T-helper 1 cell treated with Interleukin-12 subunit alpha and Interleukin-12 subunit beta and Interleukin-4 antibody, amounts not matched to agents 30 ng/mL and 1 ng/mL, for 36 hours (primary cell): Measurements from ENCODE around the gene HEYL. TPM values are rescaled to one million over a fixed set of nuclear protein-coding genes. Genes with fewer than 3 reads are reported as not detected.

Experiments used
- intact Hi-C: fragments of 100-400 bp; cut with micrococcal nuclease; formaldehyde crosslinking; loops from one replicate; pipeline ENCODE4 v1.15.1; 2024
- total RNA-seq: library from RNA; stranded (reverse); gene quantifications from 2 replicates; pipeline ENCODE4 v1.2.3, GENCODE V29; 2022

HEYL gene
- not detected in 2 replicates for total RNA-seq

DNA sequence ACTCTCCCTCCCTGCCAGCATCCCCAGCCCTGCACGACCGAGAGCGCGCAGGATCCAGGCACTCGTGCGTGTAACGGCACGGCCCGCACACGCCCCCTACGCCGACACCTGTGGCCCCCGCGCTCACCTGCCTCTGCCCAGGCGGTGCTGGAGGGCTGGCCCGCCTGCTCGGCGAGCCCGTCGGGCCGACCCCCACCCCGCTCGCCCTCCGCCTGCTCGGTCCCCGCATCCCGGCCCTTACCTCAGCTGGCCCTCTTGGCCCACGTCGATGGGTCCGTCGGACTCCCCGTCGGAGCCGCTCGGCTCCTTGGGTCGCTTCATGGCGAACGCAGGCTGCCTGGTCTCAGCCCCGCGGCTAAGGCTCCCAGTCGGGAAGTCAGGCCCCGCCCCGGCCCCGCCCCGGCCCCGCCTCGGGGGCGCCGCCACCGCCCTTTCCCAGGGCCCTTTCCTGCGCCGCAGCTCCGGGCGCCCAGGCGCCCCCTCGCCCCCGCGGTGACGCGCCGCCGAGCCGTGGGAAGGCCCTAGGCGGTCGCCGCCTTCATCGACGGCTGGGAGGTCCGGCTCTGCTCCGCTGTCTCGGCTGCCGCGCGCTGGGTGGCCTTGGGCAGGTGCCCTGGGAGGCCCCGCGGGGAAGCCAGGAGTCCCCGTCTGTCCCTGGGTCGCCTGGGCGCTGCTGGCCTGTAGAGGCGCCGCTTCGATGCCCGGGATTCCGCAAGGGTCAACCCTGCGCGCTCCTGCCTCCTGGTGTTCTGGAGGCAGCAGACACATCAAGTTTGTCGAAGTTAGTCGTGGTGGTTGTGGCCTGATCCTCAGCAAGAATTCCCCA lies at the start of gene HEYL:
TSS of gene HEYL (minus strand) at position 339 of the 826 bp plus-strand sequence. CDS start at position 321, 18 bp downstream.
- intact Hi-C loops, result loop anchor here (1.0 kb wide), 1 partner anchor 14 kb away; no protein-coding TSS in a partner anchor

DNA sequence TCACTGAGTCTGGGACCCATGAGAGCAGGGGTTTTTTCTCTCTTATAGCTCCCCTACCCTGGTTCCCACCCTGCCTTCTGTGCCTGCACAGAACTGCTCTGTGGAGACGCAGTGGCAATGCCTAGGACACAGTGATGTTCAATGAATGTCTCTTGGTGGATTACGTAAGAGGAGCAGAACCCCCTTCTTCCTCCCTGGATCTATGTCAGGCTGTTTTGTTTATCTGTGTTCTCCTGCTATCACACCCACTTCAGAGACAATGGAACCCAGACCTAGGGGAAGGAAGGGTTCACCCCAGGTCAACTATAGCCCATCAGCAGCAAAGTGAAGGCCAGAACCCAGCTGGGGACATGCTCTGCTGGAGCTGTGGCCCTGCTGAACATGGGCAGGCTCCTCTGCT lies 49.8 kb upstream of the HEYL start:
- intact Hi-C loops, result no loop called here

DNA sequence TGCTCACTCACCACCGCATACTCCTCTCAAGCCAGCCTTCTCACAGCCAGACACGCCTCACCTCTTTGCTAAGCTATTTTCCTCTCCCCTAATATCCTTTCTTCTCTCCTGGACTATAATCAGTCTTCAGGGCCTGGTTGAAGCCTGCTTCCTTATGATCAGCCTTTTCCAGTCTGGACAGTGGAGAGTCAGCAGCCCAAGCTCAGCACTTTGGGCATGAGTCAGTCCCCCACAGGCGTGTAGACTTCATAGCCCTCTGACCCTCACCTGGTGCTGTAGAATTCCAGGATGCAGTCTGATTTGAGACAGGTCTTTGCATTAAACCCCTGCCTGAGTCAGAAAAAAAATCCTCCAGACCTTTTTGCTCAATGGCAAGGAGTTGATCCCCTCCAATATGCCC lies 49.3 kb upstream of the HEYL start:
- intact Hi-C loops, result no loop called here

DNA sequence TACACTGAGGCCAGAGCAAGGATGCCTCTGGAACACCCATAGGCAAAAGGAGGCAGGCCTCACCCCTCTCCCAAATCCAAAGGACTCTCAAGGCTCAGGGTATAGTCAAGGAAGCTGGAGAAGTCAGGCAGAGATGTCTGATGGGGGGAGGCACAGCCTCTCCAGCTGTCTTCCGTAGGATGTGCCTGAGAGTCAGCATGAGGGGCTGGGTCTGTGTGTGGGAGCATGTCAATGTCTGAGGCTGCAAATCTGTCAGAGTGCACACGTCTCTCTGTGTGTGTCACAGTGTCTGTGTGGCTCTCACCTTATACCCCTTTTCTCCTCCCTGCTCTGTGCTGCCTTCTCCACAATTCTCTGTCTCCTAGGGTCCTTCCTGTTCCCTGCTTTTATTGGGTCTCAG lies 47.8 kb upstream of the HEYL start:
- intact Hi-C loops, result no loop called here

DNA sequence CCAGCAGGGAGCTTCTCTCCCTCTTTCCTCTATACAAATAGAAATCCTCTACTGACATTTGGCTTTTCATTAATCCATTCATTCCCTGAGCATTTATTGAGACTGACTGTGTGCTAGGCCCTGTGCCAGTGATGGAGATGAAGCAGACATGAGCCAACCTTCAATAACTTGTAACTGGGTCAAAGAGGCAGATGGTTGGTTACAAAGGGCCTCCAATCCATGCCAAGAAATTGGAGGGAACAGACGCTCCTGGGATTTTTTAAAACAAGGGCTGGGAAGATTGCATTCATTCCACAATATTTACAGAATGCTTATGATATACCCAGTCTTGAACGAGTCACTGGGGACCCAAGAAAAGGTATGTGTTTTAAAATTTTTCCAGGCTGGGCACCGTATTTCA lies 45.6 kb upstream of the HEYL start:
- intact Hi-C loops, result no loop called here

DNA sequence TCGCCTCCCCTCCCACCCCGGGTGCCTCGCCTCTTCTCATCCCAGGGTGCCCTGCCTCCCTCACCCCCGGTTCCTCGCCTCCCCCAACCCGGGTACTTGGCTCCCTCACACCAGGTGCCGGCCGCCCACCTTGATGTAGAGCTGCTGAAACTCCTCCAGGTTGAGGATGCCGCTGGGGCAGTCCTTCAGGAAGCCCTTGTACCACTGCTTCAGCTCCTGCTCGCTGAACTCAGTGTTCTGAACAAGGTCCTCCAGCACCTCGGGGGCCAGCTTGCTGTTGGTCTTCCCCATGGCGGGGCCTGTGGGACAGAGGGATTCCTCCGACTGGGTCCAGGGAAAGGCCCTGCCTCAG lies 44.8 kb upstream of the HEYL start:
- intact Hi-C loops, result no loop called here

DNA sequence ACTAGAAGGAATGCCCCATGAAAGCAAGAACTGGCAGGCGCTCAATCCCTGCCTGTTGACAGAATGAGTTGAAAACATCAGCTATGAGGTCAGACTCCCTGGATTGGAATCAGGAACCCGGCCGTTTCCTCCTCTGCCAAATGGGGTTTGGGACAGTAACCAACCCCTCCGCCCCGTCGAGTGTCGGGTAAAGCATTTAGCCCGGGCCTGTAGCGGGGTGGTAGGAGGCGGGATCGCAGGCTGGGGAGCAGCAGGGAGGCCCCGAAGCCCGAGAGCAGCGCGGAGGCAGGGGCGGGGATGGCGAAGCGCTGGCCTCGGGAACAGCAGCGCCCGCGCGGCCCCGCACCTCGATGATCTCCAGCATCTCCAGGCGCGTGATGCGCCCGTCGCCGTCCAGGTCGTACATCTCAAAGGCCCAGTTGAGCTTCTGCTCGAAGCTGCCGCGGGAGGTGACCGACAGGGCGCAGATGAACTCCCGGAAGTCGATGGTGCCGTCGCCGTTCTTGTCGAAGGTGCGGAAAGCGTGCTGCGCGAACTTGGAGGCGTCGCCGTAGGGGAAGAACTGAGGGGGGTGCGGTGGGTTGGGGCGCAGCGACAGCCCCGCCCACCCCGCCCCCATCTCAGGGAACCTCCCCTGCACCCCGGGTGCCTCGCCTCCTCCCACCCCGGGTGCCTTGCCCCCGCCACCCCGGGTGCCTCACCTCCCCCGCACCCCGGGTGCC lies 44.3 kb upstream of the HEYL start:
- intact Hi-C loops, result no loop called here

DNA sequence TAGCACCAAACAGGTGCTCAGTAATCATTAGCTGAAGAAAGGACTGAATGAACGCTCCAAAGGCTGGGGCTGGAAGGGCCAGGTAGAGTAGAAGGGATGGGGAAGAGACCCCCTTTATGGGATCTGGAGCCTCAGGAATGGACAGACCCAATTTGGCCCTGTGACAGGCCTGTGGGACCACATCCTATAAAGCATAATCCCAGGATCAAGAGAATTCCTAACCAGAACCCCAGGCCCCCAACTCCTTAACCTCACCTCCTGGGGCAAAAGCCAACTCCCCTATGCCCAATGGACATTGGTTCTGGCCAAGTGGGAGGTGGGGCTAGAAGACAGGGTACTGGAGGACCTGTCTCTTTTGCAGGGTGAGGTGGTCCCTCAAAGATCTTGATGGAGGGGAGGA lies 42.6 kb upstream of the HEYL start:
- intact Hi-C loops, result no loop called here

DNA sequence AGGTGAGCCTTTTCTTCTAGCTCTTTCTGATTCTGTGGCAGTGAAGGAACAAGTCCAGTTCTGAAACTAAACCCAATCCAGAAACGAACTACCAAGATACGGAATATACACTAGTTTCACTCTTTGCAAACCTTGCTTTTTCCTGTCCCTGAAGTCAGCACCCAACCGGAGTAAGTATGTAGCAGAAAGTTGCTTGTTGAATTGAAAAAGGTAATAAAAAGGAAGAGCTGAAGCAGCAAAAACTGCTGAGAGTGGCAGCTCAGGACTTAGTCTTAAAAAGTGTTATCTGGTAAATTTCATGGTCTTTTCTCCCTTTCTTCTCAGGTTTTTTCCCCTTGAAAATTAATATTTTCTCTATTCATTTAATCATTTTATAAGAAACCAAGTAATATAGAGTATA lies 41.9 kb upstream of the HEYL start:
- intact Hi-C loops, result no loop called here

DNA sequence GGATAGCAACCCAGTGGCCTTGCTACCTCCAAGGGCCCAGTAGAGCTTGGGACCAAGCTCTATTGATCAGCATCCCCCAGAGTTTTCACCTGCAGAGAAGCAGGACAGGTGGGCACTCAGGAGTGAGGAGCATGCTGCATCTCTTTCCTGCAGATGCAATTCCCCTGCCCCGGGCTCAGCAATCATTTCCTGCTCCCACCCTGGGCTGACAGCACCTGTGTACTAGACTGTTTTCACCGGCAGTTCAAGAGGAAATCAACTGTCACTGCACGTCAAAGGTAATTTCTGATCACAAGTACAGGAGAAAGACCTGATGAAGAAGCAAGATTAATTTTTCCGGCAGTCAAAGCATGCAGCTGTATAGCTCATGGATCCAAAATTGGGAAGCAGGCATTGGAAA lies 41.3 kb upstream of the HEYL start:
- intact Hi-C loops, result no loop called here

DNA sequence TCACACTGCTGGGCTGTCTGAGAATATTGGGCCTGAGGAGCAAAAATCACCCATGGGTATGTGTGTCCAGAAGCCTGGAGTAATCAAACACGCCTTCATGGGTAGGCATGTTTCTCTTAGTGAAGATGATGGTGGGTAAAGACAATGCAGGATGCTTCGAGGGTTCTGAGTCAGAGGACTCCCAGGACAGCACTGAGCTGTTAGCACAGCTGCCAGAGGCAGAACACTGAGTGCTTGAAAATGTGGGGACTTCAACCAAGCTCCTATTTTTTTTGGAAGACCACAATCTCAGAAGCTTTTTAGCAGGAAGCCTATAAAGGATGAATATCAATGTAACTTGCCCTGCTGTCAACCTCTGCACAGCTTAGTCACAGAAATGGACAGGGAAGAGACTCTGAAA lies 40.4 kb upstream of the HEYL start:
- intact Hi-C loops, result no loop called here

DNA sequence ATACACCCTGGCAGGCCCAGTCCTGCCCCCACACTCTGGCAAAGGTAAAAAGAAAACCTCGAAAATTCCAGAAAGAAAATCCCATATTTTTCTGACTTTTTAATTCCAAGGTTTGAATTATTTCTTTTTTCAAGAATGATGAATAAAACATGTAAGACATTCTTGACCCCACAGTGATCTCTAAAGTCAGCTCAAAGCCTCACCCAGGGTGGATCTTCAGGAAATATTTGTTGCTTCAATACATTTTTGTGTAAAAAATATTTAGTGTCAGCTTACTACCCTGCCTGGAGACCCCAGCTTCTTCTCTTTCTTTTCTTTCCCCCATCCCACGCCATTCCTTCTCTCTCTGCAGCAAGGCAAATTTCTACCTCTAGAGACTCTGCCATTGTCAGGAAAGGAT lies 39.4 kb upstream of the HEYL start:
- intact Hi-C loops, result no loop called here

DNA sequence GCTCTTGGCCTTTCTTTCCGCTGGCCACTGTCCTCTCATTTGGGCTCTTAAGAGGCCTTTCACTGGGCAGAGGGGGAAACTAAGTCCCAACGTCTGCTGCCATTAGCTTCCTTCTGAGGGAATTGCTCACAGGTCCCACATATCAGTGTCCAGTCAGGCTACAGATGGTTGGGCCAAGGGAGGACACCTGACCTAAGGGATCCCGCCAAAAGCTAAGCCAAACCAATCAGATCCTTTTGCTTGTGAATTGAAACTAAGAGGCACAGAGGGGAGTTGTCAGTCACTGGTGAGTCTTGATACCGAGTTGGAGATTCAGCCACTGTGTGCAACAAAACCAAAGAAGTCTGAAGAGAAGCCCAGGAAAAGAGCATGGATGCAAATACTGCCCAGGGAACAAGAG lies 38.2 kb upstream of the HEYL start:
- intact Hi-C loops, result no loop called here

DNA sequence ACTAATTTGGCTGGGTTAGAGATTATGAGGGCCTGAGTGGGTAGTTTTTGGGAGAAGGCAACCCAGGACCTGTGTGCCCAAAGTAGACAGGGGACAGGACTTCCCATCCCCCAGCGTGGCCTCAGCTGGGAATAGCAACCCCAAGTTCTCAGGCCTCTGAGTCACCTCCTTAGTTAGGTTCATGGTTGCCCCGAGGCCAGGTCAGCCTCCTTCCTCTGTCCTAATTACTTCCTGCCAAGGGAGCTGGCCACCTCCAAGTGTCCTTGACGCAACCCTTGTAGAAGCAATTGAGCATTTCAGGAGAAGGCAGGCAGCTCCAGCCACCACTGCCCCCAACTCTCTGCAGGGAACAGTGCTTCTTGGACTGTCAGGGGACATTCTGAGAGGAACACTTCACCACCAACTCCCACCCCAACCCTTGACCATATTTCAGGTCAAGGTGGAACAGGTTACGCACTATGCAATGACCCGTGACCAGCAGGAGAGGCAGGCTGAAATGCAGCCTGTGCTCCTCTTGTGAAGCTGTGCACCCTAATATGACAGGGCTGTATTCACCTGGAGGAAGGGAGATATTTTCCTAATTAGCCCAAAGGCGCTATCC lies 37.6 kb upstream of the HEYL start:
- intact Hi-C loops, result no loop called here

DNA sequence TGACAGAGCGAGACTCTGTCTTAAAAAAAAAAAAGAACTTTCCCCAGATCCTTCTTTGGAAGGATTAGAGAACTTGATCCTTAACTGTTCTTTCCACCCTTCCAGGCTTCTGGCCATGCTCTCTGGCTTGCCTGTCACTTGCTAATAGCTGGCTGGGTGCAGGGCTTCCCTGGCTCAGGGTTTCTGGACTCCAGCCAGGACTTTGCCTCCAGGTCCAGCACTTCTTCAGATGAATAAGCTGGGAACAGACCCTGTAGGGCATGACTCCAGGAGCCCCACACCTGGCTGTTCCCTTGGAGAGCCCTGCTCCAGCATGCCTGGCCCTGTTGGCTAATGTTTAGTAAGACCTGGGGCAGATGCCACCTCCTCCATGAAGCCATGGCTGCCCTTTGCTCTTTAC lies 35.8 kb upstream of the HEYL start:
- intact Hi-C loops, result no loop called here

DNA sequence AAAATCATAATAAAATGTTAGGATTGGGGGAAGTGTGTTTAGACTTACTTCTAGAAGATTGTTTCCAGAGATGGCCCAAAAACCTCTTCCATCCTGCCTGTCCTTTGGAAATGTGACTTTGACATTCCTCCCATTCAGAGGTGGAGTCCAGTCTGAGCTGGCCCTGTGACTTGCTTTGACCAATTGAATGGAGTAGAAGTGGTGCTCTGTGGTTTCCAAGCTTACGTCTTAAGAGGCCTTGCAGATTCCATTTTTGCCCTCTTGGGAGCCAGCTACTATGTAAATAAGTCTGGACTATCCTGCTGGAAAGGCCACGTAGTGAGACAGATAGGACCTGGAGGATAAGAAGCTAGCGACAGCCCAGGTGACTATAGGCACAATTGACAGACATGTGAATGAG lies 33.8 kb upstream of the HEYL start:
- intact Hi-C loops, result loop anchor here (2.0 kb wide), 1 partner anchor 20 kb away; no protein-coding TSS in a partner anchor

DNA sequence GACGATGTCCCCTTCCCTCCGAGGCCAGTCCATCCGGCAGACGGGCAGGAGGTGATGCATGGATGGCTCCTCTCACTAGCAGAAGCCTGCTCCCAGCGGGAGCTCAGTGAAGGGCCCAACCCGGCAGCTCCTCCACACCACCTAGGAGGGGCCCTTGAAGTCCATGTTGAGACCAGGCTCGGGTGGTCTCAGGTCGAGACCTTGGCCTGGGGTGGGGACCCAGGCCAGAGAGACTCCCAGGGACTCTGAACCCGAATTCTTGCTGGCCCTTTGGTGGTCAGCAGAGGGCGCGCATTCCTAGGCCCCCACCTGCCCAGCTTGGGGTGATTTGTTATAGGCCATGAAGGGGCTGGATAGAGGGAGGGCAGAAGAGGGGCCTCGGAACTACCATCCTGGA lies 33.1 kb upstream of the HEYL start:
- intact Hi-C loops, result loop anchor here (1.0 to 2.0 kb wide), 4 partner anchors 19 to 66 kb away; partner anchors contain the start of gene HPCAL4

DNA sequence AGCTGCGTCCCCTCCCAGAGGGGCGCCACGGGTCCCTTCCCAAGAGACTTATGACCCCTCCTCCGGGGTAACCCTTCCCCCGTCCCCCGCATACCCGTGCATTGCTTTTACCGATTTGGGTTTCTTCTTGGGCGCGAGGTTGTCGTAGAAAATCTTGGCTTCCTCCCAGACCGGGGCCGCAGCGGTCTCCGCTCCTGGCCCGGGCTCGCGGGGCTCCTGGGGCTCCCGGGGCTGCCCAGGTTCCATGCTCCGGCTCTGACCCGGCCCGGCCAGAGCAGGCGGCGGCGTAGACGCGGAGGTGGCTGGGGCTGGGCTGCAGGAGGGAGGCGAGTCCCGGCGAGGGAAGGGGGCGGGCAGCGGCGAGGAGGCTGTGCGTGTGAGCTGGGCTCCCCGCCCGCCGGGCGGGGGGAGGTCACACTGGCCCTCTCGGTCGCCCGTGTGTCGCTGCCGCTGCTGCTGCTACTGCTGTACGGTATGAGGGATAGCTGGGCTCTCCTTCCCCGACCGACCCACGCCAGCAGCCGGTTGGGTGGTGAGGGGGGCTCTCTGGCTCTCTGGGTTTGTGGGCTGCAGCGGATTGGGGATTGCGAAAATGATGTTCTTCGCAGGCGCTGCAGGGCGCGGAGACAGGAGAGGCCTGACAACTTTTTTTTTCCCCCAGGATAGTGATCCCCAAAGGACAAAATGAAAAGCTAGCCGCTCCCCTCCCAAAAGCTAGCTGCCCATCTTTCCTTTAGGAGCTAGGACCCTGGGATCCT lies 32.5 kb upstream of the HEYL start, which contains the start of gene NT5C1A:
TSS of gene NT5C1A (minus strand) at position 315 of the 758 bp plus-strand sequence. CDS start at position 246, 69 bp downstream.
- intact Hi-C loops, result loop anchor here (1.0 to 2.0 kb wide), 4 partner anchors 19 to 66 kb away; partner anchors contain the start of gene HPCAL4

DNA sequence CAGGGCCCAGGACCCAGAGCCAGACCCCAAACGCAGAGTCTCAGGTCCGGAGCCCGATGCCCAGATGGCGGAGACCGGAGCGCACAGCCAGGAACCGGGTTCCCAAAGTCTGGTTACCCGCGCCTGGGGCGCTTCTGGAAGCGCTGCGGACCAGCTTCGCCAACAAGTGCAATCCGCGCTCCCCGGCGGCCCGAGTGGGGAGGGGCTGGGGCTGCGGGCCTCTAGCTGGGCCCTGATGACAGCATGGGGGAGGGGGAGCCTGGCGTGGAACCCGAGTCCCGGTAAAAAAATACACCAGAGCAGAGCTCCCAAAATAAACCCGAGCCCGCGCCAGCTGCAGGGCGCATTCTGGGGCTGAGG lies 32.0 kb upstream of the HEYL start:
- intact Hi-C loops, result no loop called here

DNA sequence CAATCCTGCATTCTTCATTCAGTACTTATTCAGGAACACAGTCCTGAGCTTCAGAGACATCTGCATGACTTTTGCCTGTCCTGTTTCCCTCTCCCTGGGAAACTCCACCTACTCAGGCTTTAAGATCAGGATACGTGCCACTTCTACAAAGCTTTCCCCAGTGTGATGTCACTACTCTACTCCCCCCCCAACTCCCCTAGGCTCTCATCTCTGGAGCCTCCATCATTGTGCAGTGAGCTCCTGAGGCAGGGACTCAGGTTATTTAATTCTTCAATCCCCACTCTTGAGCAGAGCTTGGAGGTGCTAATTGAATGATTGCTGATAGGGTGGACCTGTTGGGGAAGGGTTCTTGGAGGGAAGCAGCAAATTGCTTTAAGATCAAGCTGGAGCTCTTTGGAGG lies 31.2 kb upstream of the HEYL start:
- intact Hi-C loops, result no loop called here

DNA sequence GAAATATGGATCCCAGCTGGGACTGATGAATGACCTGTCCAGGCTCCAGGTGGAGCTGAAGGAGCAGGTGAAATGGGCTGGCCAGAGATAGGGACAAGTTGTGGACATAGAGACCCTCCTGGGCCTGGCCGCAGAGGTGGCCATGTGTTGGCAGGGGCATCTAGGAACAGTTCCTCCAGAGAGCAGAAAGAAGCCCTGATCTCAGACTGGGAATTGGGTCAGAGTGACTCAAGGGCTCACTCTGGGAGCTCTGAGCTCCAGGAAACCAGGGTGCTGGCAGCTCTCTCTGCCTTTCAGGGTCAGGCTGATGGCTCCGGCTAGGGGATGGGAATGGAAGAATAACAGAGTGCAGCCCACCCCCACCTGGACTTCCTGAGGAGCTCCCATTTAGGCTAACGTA lies 29.5 kb upstream of the HEYL start:
- intact Hi-C loops, result no loop called here
